Limb (tissue), 2 donors: ENCODE measurements around the gene LASP1.

ENCODE experiments used
- DNase-seq, 2 donors: peaks; one replicate each; pipeline ENCODE4 v3.0.0-alpha.2; 2016; ENCODE audit errors: extremely low spot score in 2 of 2

Gene LASP1

DNA sequence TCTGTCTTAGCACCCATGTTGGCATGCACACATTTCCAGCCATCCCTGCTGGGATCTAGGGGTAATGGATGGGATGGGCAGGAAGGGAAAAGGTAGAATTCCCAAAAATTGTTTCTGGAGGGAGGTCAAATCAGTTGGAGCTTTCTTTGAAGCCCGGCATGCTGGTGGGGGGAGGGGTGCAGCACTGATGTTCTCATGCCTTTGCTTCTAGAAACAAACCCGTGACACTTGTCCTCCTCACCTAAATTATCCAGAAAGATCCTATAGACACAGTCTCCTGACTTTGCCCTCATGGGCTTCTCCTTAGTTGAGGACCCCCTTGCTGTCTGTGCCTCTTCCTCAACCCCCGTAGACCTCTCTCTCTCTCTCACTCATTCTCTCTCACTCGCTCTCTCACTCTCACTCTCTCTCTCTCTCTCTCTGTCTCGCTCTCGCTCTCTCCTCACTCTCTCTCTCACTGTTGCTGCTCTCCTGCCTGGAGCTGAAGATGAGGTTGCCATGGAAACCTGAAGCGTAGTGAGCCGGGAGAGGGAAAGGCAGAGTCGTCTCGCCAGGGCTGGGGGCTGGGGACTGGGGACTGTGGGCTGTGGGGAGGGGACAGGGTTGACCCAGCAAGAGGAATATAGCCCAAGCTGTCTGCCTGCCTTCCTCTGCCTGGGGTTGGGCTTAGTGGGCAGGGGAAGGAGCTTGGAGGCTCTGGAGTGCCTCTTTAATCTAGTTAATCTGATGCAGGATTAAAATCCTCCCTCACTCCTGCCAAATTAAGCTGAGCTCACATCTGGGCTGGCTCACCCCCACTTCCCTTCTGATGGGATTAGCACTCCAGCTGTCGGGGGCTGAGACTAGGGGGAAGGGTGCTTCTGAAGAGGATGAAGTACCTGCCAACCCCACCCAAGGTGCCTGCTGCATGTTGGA is 16.1 kb downstream of the LASP1 start:
- DNase-seq: peak in 1 of 2 donors; percentile 66

DNA sequence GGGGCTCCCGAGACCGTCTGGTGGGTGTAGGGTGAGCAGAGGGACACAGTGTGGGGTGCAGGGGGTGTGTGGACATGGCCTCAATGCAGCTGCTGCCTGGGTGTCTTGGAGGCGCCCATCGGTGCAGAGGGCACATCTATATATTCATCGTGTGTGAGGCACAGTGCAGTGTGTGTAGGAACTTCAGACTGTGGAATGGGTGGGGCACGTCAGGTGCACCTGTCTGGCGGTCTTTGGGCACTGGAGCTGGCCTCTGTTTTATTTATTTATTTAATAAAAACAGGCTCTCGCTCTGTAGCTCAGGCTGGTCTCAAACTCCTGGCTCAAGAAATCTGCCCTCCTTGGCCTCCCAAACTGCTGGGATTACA is 16.8 kb downstream of the LASP1 start:
- no peak for DNase-seq

DNA sequence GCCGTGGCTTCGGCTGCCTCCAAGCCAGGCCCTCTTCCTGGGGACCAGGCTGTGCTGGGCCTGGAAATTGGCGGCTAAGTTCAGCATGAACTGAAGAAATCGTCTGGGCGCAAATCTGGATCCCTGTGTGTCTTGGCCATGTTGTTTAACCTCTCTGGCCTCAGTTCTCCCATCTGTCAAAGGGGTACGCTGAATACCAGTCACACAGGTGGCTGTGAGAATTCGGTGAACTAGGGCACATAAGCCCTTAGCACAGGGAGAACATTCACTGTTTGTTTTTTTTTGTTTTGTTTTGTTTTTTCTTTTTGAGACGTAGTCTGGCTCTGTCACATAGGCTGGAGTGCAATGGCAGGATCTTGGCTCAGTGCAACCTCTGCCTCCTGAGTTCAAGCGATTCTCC is 19.0 kb downstream of the LASP1 start:
- DNase-seq: no peak

DNA sequence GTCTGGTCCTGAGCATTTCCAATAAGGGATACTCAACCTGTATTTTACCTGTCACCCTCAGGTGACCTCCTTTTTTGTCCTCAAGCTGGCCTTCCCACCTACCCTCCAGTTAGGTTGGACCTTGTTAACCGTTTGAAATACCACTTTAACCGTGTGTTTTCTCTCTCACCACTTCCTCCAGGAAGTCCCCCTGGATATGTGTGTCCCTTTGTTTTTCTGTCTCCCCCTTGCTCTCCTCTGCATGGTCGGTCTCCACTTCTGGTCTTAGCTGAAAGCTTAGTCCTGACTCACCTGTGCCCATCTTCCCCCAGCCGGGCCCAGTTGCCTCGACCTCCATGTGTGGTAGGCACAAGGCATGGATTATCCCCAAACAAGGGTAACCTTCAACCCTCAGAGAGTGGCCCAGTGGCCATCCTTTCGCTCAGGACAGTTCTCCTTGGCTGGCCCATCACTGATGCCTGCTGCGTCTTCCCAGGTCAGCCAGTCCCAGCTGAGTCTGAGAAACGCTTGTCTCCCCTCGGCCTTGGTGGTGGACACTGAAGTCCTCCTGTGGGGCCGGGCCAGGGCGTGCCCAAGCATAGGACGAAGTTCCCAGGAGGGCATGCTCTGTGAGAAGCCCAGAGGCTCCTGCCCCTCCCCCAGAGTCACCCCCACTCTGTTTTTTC is 20.0 kb downstream of the LASP1 start:
- DNase-seq: no peak

- no peak for DNase-seq
Observed at GRCh38 chr17:38890410-38890746, 20.5 kb downstream of the LASP1 start.

GRCh38 chr17:38891441-38891840 is 21.6 kb downstream of the LASP1 start:
- DNase-seq: no peak

- DNase-seq: no peak
Observed at GRCh38 chr17:38892083-38892482, 22.2 kb downstream of the LASP1 start.

GRCh38 chr17:38892620-38893019 is 22.8 kb downstream of the LASP1 start:
- no peak for DNase-seq

DNA sequence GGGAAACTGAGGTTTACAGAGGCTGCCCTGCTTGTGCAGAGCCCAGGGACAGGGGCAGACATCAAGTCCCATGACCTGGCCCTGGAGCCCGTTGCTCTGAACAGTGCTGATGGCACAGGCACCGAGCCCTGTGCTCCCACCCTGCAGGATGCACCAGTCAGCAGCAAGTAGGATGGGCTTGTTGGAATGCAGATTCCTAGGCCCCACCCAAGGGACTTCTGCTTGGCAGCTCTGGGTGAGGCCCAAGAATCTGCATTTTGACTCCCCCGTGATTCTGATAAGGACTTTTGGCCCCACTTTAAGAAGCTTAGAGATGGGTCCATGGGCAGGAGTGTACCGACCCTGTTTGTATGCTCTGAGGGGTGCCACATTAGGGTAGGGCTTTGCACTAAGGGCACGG is 23.3 kb downstream of the LASP1 start:
- no peak for DNase-seq

- DNase-seq: no peak
Observed at GRCh38 chr17:38893607-38894006, 23.7 kb downstream of the LASP1 start.

DNA sequence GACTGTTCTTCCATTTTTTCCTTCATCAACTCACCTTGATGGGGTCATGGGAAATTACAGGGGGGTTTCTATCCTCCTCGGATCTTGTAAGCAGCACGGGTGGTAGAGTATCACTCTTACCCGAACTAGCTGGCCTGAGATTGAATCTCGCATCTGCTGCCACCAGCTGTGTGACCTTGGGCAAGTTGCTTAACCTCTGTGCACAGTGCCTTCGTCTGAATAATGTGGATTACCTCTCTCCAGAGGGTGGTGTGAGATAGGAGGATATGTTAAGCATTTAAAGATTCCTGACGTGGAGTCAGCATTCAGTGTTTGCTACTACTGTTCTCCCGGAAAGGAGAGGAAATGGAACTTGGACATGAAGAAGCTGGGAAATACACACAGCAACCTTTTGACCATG is 24.4 kb downstream of the LASP1 start:
- DNase-seq: no peak

DNA sequence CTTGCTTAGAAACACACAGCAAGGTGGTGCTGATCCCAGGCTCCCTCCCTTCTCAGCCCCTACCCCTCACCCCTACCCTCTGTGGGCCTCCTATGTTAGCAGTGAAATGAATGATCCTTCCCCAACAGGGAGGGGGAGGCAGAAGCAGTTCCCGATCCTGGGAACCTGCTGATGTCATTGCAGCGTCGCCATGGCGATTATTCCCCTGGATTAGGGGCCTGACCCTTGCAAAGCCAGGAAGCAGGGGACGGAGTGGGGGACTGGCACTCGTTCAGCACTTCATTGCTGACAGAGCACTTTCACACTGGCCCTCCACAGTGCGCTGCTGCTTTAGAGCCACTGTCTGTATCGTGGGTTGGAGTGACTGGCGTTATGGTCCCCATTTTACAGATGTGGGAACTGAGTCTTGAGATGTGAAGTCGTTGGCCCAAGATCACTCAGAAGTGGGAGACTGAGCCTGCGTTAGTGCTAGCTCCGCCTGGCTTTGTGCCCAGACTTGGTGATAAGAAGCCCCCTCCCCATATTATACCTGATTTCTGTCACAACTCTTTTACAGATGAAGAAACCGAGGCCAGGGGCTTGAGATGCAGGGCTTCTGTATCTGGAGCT is 26.6 kb downstream of the LASP1 start:
- no peak for DNase-seq

DNA sequence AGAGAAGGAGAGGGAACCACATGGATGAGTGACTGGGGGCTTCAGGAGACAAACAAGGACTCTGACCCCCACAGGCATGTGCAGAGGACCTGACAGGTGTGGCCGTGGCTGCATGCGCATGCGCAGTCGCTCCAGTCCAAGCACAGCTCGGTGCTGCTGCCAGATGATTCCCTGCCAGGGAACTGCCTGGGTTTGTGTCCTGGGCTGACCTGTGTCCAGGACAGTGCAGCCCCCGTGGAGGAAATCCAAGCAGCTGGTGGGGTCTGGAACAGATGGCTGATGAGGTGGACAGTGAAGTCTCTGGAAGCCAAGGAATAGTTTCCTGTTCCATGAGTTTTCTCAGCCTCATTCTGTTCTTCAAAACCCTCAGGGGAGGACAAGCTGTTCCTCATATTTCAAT is 27.3 kb downstream of the LASP1 start:
- no peak for DNase-seq

DNA sequence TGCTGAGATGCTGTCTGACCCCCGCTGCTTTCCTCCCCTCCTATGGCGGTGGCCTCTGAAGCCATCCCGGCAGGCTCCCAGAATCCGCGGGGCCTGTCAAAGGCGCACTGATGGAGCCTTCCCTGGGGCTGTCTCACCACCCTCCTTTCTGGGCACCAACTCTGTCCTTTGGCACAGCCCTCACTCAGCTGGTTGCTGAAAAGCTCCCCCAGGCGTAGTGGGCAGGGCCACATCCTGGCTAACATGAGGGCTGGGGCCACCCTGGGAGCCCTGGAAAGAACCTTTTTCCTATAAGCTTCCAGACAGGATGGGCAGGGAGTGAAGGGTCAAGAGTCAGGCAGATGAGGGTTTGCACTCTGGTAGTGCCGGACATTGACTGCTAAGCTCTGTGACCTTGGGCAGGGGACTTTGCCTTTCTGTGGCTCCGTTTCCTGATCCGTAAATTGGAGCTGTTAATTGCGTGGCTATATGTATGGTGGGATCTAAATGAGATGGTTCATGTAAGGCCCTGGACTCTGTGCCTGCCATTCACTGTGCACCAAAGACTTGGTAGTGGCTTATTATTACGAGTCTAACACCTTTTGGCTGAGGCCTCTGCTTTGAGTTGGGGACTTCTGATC is 27.9 kb downstream of the LASP1 start:
- DNase-seq: no peak

DNA sequence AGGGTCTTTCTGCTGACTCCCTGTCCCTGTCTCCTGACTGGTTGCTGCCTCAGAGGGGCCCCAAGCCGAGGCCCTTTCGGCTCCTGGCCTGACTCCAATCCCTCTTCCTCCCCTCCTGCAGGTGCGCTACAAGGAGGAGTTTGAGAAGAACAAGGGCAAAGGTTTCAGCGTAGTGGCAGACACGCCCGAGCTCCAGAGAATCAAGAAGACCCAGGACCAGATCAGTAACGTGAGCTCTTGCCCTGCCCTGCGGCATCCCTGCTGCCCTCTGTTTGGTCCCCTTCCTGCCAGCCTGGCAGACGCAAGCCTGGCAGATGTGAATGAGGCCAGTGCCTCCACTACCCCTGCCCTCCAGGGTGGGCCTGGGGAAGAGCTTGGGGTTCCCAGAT is 28.4 kb downstream of the LASP1 start:
- no peak for DNase-seq

- no peak for DNase-seq
Observed at GRCh38 chr17:38898812-38899348, 29.0 kb downstream of the LASP1 start.

GRCh38 chr17:38899421-38899820 is 29.6 kb downstream of the LASP1 start:
- no peak for DNase-seq

DNA sequence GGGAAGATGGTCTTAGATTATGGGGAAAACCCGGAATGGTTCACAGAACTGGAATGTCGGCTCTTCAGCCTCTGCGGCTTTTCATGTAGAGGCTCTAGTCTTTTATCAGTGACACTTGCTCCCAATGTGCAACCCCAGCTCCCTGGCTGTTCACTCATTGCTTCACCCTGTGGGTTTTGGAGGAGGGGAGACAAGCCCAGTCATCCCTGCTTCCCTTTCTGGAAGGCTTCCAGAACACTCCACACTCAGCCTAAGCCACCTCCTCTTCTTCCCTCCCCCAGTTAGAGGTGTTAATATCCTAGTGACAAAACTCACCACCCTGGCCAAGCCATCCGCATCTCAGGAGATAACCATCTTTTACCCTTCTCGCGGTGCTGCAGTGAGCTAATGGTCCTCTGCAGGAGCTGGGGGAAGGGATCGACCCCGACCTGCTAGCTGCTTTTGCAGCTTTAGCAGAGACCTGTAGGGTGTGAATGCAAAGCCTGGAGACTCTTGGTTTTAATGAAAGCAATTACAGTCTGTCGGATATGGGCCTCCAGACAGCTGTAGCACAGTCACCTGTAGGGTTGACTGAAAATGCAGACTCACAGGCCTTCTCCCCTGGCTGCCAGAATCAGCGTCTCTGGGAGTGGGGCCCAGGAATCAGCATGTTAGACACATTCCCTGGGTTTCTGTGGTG is 31.3 kb downstream of the LASP1 start:
- no peak for DNase-seq

- no peak for DNase-seq
Observed at GRCh38 chr17:38903404-38903803, 33.5 kb downstream of the LASP1 start.

DNA sequence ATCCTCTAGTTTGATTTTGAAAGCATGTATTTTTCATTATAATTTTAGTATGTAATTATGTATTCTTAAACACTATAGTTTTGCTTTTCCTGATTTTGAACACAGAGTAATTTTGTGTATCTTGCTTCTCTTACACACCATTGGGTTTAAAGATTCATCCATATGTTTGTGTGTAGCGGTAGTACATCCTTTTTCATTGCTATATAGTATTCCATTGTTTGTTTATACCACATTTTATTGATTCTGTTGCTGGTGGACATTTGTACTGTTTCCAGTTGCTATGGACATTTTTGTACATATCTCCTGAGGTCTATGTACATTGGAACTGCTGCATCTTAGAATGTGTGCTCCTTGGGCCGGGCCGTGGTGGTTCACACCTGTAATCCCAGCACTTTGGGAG is 35.0 kb downstream of the LASP1 start:
- no peak for DNase-seq

- DNase-seq: no peak
Observed at GRCh38 chr17:38905375-38905774, 35.5 kb downstream of the LASP1 start.
